GM23338 (cell line): ENCODE data around the gene SYK. TPM values are rescaled to one million over a fixed set of nuclear protein-coding genes. Genes with fewer than 3 reads are reported as not detected.
"Not testable (repeated sequence)": the region's sequence is repeated elsewhere in the genome, so short reads cannot be mapped to it uniquely, and the experiment has no call there.

ENCODE experiments used
- ATAC-seq: fragments of 200-7000 bp; cut with Tn5 transposase; 3 replicates; pipeline ENCODE4 v1.9.1; 2020
- DNase-seq: peaks from one replicate; pipeline ENCODE4 v3.0.0-alpha.2; 2015; ENCODE audit warnings: low spot score
- H2AFZ ChIP-seq: fragments of 200-600 bp; sonication (generic); 2 replicates; pipeline ENCODE4 v1.8.0; 2016; ENCODE audit warnings: antibody characterized with exemption, mild to moderate bottlenecking, moderate library complexity
- H3F3A ChIP-seq: fragments of 200-600 bp; sonication (generic); replicated peaks from 2 replicates; pipeline ENCODE4 v1.8.0; 2017; ENCODE audit warnings: antibody characterized with exemption, mixed run types, low read depth
- H3K27ac ChIP-seq: fragments of 200-600 bp; sonication (generic); 2 replicates; pipeline ENCODE4 v1.6.1; 2016; ENCODE audit warnings: low read depth
- H3K27me3 ChIP-seq: fragments of 200-600 bp; sonication (generic); 2 replicates; pipeline ENCODE4 v1.8.0; 2016; ENCODE audit warnings: mild to moderate bottlenecking, mixed run types, moderate library complexity; ENCODE audit not compliant: insufficient read depth
- H3K36me3 ChIP-seq: fragments of 200-600 bp; sonication (generic); 2 replicates; pipeline ENCODE4 v1.8.0; 2016; ENCODE audit warnings: mild to moderate bottlenecking; ENCODE audit not compliant: insufficient read depth
- H3K4me1 ChIP-seq: fragments of 200-600 bp; sonication (generic); 2 replicates; pipeline ENCODE4 v1.8.0; 2016; ENCODE audit warnings: mild to moderate bottlenecking, moderate library complexity; ENCODE audit not compliant: insufficient read depth
- H3K4me2 ChIP-seq: fragments of 200-600 bp; sonication (generic); 2 replicates; pipeline ENCODE4 v1.7.1; 2017; ENCODE audit warnings: mixed run types
- H3K4me3 ChIP-seq: fragments of 200-600 bp; sonication (generic); 2 replicates; pipeline ENCODE4 v1.6.1; 2016; ENCODE audit warnings: mixed run types
- H3K79me2 ChIP-seq: fragments of 200-600 bp; sonication (generic); replicated peaks from 2 replicates; pipeline ENCODE4 v1.8.0; 2017; ENCODE audit warnings: mild to moderate bottlenecking; ENCODE audit not compliant: insufficient read depth
- H3K9me2 ChIP-seq: fragments of 200-600 bp; sonication (generic); 2 replicates; pipeline ENCODE4 v1.8.0; 2017; ENCODE audit not compliant: insufficient read depth
- H4K20me1 ChIP-seq: fragments of 200-600 bp; sonication (generic); replicated peaks from 2 replicates; pipeline ENCODE4 v1.8.0; 2017; ENCODE audit warnings: mild to moderate bottlenecking; ENCODE audit not compliant: insufficient read depth
- H3K27ac Mint-ChIP-seq: 2 replicates; pipeline ENCODE4 v1.8.0; 2020; ENCODE audit warnings: inconsistent platforms, mild to moderate bottlenecking, moderate library complexity, mixed read lengths
- H3K27me3 Mint-ChIP-seq: 3 replicates; pipeline ENCODE4 v1.8.0; 2022; ENCODE audit warnings: low read depth, mild to moderate bottlenecking, moderate library complexity, mixed read lengths, inconsistent platforms; ENCODE audit not compliant: insufficient read depth, poor library complexity
- H3K36me3 Mint-ChIP-seq: 3 replicates; pipeline ENCODE4 v1.8.0; 2021; ENCODE audit warnings: low read depth, mild to moderate bottlenecking, inconsistent platforms, moderate library complexity, mixed read lengths
- H3K4me1 Mint-ChIP-seq: 3 replicates; pipeline ENCODE4 v1.8.0; 2020; ENCODE audit warnings: mild to moderate bottlenecking, inconsistent platforms, mixed read lengths
- H3K4me3 Mint-ChIP-seq: 3 replicates; pipeline ENCODE4 v1.8.0; 2021; ENCODE audit warnings: moderate library complexity, mild to moderate bottlenecking, inconsistent platforms, mixed read lengths
- H3K9me3 Mint-ChIP-seq: 3 replicates; pipeline ENCODE4 v1.8.0; 2020; ENCODE audit warnings: moderate library complexity, mild to moderate bottlenecking, inconsistent platforms, mixed read lengths
- CTCF ChIP-seq, 2 experiments: fragments of 200-600 bp in 1 of 2; sonication (generic) in 1 of 2; conservative IDR thresholded peaks; 2 replicates each; pipeline versions ENCODE4 v1.5.1 to v1.6.1; 2016 to 2017; ENCODE audit warnings: antibody characterized with exemption in 2 of 2, low read depth in 2 of 2, mild to moderate bottlenecking in 2 of 2, moderate library complexity in 1 of 2
- EZH2phosphoT487 ChIP-seq: fragments of 200-600 bp; sonication (generic); IDR thresholded peaks from one replicate; pipeline ENCODE4 v1.8.1; 2018; ENCODE audit warnings: antibody characterized with exemption; ENCODE audit not compliant: unreplicated experiment
- JUNB ChIP-seq: IDR thresholded peaks from one replicate; pipeline ENCODE4 v1.6.1; 2016; ENCODE audit warnings: antibody characterized with exemption; ENCODE audit not compliant: unreplicated experiment
- polyA plus RNA-seq: library from polyadenylated mRNA; unstranded; fragments of >200 nt; fragmentation: Nextera tagmentation; extraction: Ambion mirVana; gene quantifications from 2 replicates; pipeline ENCODE4 v1.2.1, GENCODE V29; 2016
- total RNA-seq: library from RNA; depleted of rRNA; stranded (reverse); fragments of >200 nt; shearing (Covaris generic); gene quantifications from 2 replicates; pipeline ENCODE4 v1.2.3, GENCODE V29; 2014

SYK gene
- total and polyA plus RNA-seq, 2 experiments from 2014 or later, result 1.5 to 5.8 TPM

DNA sequence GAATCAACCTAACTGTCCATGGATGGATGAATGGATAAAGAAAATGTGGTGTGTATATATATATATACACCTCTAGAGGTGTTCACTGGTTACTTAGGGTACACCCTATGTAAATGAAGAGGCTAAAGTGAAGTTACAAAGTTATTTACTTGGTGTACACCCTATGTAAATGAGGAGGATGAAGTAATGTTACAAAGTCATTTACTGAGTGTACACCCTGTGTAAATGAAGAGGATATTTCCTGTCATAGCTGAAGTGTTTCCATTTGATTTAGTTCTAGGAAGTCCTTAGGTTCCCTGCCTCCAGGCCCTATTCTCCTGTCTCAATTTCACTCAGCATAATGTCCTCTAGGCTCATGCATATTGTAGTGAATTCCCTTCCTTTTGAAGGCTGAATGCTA, 85.2 kb downstream of the SYK start:
- not testable (repeated sequence) for H2AFZ ChIP-seq, H3K27me3 Mint-ChIP-seq, H3K36me3 ChIP-seq

DNA sequence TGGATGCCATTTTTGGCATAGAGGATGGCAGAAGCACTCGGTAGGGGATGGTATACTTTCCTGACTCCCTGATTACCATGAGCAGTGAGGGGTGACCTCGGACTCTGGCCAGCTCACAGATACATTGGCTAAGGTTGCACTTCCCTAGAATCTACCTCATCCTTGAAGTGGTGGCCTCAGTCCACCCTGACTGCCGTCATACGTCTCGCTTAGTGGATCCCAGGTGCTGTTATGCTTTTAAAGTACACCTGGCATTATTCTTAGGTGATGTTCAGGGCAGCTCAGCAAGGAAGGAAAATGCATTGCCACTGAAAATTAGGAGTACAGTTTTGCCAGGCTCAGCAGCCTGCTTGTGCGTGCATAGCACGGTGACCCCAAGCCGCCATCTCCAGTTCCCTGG, 87.3 kb downstream of the SYK start:
- no peak for TF ChIP-seq JUNB
- no peaks in the 10 kb centered on the region for H3K36me3 Mint-ChIP-seq
- H3K27ac Mint-ChIP-seq, result no peak overlapping the region
- H3K4me2 ChIP-seq, result no peak overlapping the region
- ATAC-seq (no peak), DNase-seq (no peak)
- peaks cover 50% of the 10 kb centered on the region for H3K4me1 Mint-ChIP-seq
- no peaks in the 10 kb centered on the region for H3K27me3 ChIP-seq
- H3K9me2 ChIP-seq, result no peaks in the 10 kb centered on the region
- peaks cover 8% of the 10 kb centered on the region for H3K27me3 Mint-ChIP-seq
- peaks cover 7% of the 10 kb centered on the region for H3K9me3 Mint-ChIP-seq
- no peaks in the 10 kb centered on the region for H3K36me3 ChIP-seq
- no peaks in the 10 kb centered on the region for H4K20me1 ChIP-seq
- peaks cover 6% of the 10 kb centered on the region; the same call in 1 of the 2 replicates for H3F3A ChIP-seq
- no peak overlapping the region for H2AFZ ChIP-seq
- peaks cover 34% of the 10 kb centered on the region for H3K4me1 ChIP-seq
- H3K4me3 Mint-ChIP-seq, result no peak overlapping the region
- H3K27ac ChIP-seq, result no peak overlapping the region
- H3K79me2 ChIP-seq, result no peaks in the 10 kb centered on the region
- H3K4me3 ChIP-seq, result no peak overlapping the region

More for the DNA sequence above, 85.2 kb downstream of the SYK start:
- H3K4me2 ChIP-seq, H3F3A ChIP-seq, DNase-seq, H3K27ac Mint-ChIP-seq, H3K79me2 ChIP-seq, H3K4me3 Mint-ChIP-seq, H3K36me3 Mint-ChIP-seq, H3K27me3 ChIP-seq, H3K9me2 ChIP-seq, H3K4me3 ChIP-seq, H3K27ac ChIP-seq, H4K20me1 ChIP-seq, ATAC-seq: not testable (repeated sequence)
- peaks cover 27% of the 10 kb centered on the region for H3K4me1 ChIP-seq
- peaks cover 22% of the 10 kb centered on the region for H3K9me3 Mint-ChIP-seq
- peaks cover 33% of the 10 kb centered on the region for H3K4me1 Mint-ChIP-seq

DNA sequence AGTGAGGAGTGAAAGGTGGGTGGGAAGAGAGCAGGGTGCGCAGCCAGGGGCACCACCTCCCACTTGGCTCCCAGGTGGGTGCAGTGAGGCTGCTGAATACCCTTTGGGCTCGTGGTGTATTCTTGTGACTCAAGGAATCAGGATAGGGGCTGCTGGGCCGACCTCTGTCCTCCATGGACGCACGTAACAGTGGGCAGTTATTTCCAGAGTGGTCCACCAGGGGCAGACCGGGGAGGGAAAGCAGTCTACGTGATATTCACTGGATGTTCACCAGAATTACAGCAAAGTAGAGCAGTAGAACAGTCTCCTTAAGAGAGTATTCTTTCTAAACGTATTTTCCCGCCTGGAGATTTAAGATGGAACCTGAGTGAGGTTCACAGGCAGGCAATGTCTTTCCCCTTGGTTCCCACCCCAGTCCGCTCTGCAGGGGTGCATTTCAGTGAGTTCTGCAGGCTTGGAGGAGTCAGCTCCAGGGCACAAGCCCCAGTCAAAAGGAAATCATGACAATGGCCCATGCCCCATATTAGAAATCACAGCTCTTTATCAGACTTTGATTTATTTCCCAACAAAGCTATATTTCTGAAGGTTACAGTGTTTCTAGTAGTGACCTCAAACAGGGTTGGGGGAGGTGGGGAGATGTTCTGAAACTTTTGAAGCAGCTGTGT, 88.7 kb downstream of the SYK start:
- DNase-seq (peak; percentile 60), ATAC-seq (peak; percentile 82)
- Histone ChIP-seq H3K4me3 (0 out of 2 replicates have a peak overlapping the region, but pooled peaks have one; percentile 27), H3K27me3 (no peaks in the 10 kb centered on the region), H3K79me2 (no peaks in the 10 kb centered on the region), H3K4me1 (peaks cover 34% of the 10 kb centered on the region), H2AFZ (peak overlapping the region; percentile 67), H4K20me1 (no peaks in the 10 kb centered on the region), H3K9me2 (no peaks in the 10 kb centered on the region), H3F3A (0 out of 2 replicates have a peak, but pooled peaks cover 3% of the 10 kb centered on the region), H3K4me2 (peak overlapping the region; percentile 27), H3K36me3 (no peaks in the 10 kb centered on the region), H3K27ac (peak overlapping the region; percentile 48)
- Mint-ChIP-seq H3K4me3 (no peak overlapping the region; the same call in 2 of the 3 replicates), H3K27me3 (peaks cover 10% of the 10 kb centered on the region), H3K9me3 (peaks cover 1% of the 10 kb centered on the region; the same call in 2 of the 3 replicates), H3K36me3 (no peaks in the 10 kb centered on the region), H3K27ac (peak overlapping the region; percentile 43; the same call in 1 of the 2 replicates), H3K4me1 (peaks cover 51% of the 10 kb centered on the region)
- TF ChIP-seq CTCF (conservative IDR thresholded peaks at IDR 0.05; ENCODE audit: low read depth in 2 of 2) (peak; percentile 35 to 53), EZH2phosphoT487 (no peak)
